HUES6 (cell line): ENCODE measurements around the gene FKBP10.

Experiments
- H3K27ac ChIP-seq: 2 replicates; pipeline ENCODE4 v1.7.0; 2013; ENCODE audit warnings: low read depth, mild to moderate bottlenecking, low read length, inconsistent platforms
- H3K27me3 ChIP-seq: 2 replicates; pipeline ENCODE4 v1.6.1; 2013; ENCODE audit warnings: low read length; ENCODE audit not compliant: control insufficient read depth, insufficient read depth
- H3K36me3 ChIP-seq: 2 replicates; pipeline ENCODE4 v1.6.1; 2013; ENCODE audit warnings: low read length; ENCODE audit not compliant: control insufficient read depth, insufficient read depth
- H3K4me1 ChIP-seq: 2 replicates; pipeline ENCODE4 v1.6.1; 2013; ENCODE audit warnings: low read length; ENCODE audit not compliant: control insufficient read depth, insufficient read depth
- H3K4me3 ChIP-seq: 2 replicates; pipeline ENCODE4 v1.5.1; 2013; ENCODE audit warnings: low read depth, low read length
- H3K9ac ChIP-seq: one replicate; pipeline ENCODE4 v1.6.1; 2013; ENCODE audit warnings: mild to moderate bottlenecking, low read length
- H3K9me3 ChIP-seq: 2 replicates; pipeline ENCODE4 v1.6.1; 2013; ENCODE audit warnings: low read depth, low read length; ENCODE audit not compliant: control insufficient read depth, insufficient read depth

The FKBP10 gene

GRCh38 chr17:41870627-41871026 is 57.8 kb downstream of the FKBP10 start:
- Histone ChIP-seq H3K4me3 (no peak overlapping the region), H3K27me3 (no peaks in the 10 kb centered on the region), H3K36me3 (peaks cover 85% of the 10 kb centered on the region), H3K9me3 (no peaks in the 10 kb centered on the region), H3K9ac (no peak overlapping the region), H3K27ac (no peak overlapping the region), H3K4me1 (no peaks in the 10 kb centered on the region)

- H3K9me3 ChIP-seq: no peaks in the 10 kb centered on the region
- no peak overlapping the region for H3K4me3 ChIP-seq
- no peaks in the 10 kb centered on the region for H3K4me1 ChIP-seq
- no peak overlapping the region for H3K9ac ChIP-seq
- no peak overlapping the region for H3K27ac ChIP-seq
- H3K36me3 ChIP-seq: peaks cover 81% of the 10 kb centered on the region
- no peaks in the 10 kb centered on the region for H3K27me3 ChIP-seq
Observed at GRCh38 chr17:41871789-41872188, 59.0 kb downstream of the FKBP10 start.
